Measurements from ENCODE around the gene SNTN.

GRCh38 chr3:63687278-63688225 is 35.1 kb downstream of the SNTN start:
- TF ChIP-seq EZH2phosphoT487 (IDR thresholded peaks at IDR 0.05): peak; percentile 56
- TF ChIP-seq CTCF (IDR thresholded peaks at IDR 0.05): no peak

All from neural progenitor cell (in vitro differentiated cells).